ENCODE results near the gene PTGS2.

- no peak for TF ChIP-seq CTCF (conservative IDR thresholded peaks at IDR 0.05 in 1 of 2, IDR thresholded peaks at IDR 0.05 in 1 of 2; ENCODE audit: extremely low read depth in 1 of 2, insufficient read depth in 1 of 2, low read depth in 1 of 2, low read length in 2 of 2)
- TF ChIP-seq EZH2 (IDR thresholded peaks at IDR 0.05; ENCODE audit: borderline replicate concordance, low read length): no peak
Measured at GRCh38 chr1:186679924-186680244, 339 bp downstream of the PTGS2 start.
